Activated CD8-positive, alpha-beta memory T cell treated with anti-CD3 and anti-CD28 coated beads, Interleukin-2, amount 50 U/mL, for 4 hours (primary cell): ENCODE results near the gene CIP2A.
"Not testable (repeated sequence)": the region's sequence is repeated elsewhere in the genome, so short reads cannot be mapped to it uniquely, and the experiment has no call there.

ENCODE experiments used
- DNase-seq: peaks from one replicate; pipeline ENCODE4 v3.0.0-alpha.2; 2020

The CIP2A gene

DNA sequence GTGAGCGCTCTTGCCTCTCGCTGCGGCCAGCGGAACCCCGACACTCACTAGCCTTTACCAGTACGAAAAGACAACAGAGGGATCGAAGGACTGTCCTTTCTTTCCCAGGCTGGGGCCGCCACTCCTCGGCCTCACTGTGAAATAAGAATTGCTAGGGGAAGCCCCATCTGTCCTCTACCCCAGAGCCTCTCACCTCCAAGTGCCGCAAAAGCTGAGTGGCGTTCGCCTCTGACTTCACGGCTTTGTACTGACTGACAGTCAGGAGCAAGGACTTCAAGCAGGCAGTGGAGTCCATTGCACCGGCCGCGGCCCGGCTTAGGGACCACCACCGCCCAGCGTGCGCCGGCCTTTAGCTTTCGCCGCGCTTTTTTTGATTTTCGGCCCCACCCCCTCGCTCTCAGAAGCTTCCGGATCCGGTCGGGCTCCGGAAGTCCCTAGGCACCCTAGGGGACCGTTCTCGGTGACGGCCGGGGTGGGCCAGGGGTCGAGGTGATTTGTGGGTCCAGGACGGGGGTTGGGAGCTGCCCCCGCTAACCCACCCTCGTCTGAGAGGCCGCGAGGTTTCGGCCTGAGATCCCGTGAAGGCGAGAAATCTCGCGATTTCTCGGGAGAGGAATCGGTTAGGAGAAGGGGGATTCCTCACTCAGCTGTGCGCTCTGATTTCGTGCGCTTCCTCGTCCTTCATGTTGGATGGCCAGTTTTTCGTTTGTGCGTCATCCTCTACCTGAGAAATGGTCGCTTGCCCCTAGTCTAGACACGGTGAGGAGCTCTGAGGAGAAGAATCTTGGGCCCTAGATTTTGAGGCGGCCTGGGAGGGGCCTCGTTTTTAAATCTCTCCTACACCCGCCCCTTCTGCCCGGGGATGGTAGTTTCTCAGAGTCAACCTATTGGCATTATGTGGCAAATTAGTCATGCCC lies at the start of gene CIP2A, which contains the start of gene DZIP3:
CIP2A (minus strand) TSS at position 358 of the 917 bp plus-strand sequence; CDS start at position 295, 63 bp downstream.
DZIP3 (plus strand) TSS at position 642 of the 917 bp plus-strand sequence. CDS start 15,685 bp downstream, outside the sequence.
- DNase-seq: peak; percentile 76

GRCh38 chr3:108629974-108630373 lies 40.7 kb upstream of the CIP2A start:
- DNase-seq: no peak

- no peak for DNase-seq
Observed at GRCh38 chr3:108623504-108623903, 34.3 kb upstream of the CIP2A start.

GRCh38 chr3:108620250-108620649 lies 31.0 kb upstream of the CIP2A start:
- no peak for DNase-seq

DNA sequence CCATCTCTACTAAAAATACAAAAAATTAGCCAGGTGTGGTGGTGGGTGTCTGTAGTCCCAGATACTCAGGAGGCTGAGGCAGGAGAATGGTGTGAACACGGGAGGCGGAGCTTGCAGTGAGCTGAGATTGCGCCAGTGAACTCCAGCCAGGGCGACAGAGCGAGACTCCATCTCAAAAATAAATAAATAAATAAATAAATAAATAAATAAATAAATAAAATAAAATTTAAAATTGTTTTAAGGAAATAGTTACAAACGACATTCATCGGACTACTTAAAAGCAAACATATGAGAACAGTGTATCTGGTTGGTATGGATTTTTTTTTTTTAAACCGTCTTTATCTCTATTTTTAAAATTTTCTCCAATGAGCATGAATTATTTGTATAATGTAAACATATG lies 26.9 kb upstream of the CIP2A start:
- DNase-seq: not testable (repeated sequence)

DNA sequence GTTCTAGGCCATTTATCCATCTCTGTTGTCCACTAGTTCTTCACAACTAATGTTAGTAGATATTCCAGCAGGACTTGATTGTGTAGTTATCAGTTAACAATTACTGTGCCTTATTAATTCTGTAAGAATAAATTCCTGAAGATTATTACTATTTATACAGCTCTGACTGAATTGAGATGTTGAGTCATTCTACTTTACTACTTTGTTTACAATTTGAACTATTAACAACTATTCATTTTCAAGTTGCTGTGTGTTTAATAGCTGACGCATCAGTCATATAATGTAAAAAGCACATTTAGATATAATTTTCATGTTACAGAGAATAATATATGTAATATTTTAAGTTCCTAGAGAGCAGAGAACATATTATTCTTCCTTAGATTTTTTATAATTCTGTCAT lies 21.4 kb upstream of the CIP2A start:
- no peak for DNase-seq

GRCh38 chr3:108608750-108609149 lies 19.5 kb upstream of the CIP2A start:
- DNase-seq: no peak

GRCh38 chr3:108605491-108605890 lies 16.3 kb upstream of the CIP2A start:
- no peak for DNase-seq

DNA sequence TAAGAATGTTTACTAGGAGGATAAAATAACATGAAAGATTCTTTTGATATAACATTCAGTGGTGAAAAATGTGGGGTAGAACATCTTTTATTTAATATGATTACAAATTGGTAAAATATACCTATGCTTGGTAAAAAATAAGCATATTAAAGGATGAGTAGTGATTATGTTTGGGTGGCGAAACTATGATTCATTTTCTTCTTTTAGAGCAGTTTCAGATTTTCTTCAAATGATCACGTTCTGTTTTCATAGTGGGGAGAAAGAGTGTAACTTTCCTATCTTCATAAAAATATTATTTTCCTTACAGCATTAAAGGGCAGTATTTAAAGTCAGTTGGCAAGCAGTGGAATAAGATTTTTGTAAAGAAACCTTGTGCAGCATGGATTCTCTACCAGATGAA lies 15.8 kb upstream of the CIP2A start:
- DNase-seq: no peak

GRCh38 chr3:108603691-108604090 lies 14.5 kb upstream of the CIP2A start:
- DNase-seq: no peak

DNA sequence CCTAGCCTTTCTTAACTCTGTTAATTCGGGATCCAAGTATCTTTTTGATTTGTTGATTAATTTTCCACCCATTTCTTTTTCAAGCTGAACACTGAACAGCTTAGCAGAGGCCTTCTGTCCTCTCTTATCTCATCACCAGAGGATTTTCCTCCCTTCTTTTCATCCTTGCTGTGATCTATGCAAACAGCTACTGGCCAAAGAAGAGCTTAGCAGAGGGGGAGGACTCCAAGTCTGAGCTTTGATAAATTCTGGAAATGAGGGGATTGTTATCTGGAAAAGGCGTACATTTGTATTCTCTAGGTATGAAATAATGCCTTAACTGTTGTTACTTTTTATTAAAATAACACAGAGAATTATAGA lies 13.7 kb upstream of the CIP2A start:
- DNase-seq: no peak

GRCh38 chr3:108602249-108602934 lies 13.2 kb upstream of the CIP2A start:
- peak; percentile 34 for DNase-seq

GRCh38 chr3:108599677-108600409 lies 10.6 kb upstream of the CIP2A start:
- no peak for DNase-seq

GRCh38 chr3:108598375-108598774 lies 9.1 kb upstream of the CIP2A start:
- no peak for DNase-seq

GRCh38 chr3:108595321-108595720 lies 6.1 kb upstream of the CIP2A start:
- DNase-seq: no peak

GRCh38 chr3:108590460-108590859 lies 1.2 kb upstream of the CIP2A start:
- DNase-seq: no peak

- DNase-seq: no peak
Observed at GRCh38 chr3:108589998-108590323, 723 bp upstream of the CIP2A start.

DNA sequence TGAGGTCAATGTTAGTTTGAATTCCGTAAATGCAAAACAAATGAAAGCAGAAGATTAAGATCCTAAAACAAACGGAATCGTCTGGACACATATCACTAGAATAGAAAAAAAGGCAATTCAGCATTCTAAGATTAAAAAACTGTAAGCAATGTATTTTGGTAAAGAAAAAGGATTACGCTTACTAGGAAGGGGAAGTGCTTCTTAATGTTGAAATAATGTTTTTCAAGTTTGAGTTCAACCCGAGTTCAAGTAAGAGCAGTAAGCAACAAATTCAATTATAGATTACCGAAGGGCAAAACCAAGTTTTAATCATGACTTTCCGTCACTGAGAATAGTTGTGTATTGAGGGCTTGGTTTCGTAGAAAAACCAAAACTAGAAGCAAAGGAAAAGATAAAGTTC lies 637 bp downstream of the CIP2A start:
- DNase-seq: no peak

DNA sequence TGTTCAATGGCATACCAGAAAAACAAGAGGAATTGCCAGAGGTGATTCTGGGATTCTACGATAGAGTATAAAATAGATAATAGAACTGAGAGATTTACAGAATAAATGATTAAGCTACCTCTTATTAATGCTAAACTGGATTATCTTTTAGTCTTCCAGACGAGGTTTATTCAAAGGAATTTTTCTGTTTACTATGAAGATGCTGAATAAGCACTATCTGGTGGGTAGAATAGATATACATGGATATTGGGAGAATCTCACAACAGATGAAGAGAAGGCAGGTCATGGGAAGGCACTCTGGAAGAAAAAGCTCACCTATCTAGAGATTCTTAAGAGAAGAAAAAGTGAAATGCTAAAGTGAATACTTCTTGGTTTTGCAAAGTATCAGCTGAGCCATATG lies 11.2 kb downstream of the CIP2A start:
- no peak for DNase-seq

GRCh38 chr3:108569336-108569735 lies 19.9 kb downstream of the CIP2A start:
- no peak for DNase-seq

- no peak for DNase-seq
Observed at GRCh38 chr3:108566599-108566998, 22.6 kb downstream of the CIP2A start.

DNA sequence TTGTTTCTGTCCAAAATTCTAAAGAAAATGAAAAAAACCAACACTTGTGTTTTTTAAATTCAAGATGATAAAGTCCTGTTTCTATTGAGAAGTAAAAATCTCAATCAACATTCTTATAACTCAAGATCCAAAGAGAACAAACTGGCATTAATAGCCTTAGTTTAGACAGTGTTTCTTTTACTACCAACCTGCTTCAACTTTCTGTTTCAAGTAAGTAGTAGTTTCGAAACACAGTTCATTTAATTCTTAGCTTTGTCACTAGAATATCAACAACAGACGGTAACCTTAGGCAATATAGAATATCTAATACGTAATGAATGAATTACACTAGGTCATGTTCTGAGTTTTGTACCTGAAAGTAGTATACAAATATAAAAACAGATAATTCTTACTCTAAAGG lies 23.7 kb downstream of the CIP2A start:
- DNase-seq: no peak

DNA sequence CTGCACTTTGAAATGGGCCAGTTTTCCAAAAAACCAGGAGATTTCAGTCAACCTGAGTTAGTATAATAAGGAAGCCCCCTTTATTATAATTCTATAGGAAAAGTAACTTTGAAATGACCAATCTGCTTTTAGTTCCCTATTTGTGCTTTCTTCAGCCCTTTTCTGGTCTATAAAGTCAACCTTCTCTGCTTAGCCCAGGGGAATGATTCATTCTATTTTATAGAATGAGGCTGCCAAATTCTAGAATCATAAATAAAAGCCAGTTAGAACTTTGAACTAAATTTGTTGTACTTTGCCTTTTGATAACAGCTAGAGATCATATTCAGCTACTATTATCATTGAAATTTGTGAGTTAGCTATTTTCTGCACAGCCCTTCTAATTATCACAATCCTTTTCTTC lies 24.7 kb downstream of the CIP2A start:
- no peak for DNase-seq

DNA sequence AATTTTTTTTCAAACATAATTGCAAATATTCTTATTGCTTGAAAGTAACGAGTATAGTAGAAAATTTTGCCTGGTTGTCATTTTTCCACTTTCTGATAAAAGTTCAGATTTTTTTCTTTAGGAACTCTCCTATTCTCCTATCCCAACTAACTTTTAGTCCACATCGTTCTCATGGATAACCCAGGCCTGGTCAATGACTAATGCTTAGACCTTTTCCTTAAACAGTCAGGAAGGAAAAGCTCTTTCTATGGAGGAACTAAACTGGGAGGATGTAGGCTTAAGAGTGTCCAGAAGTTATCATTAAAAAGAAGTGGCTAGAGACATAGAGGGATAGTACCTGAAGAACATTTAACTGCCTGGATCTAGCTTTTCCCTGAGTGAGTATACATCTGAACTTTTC lies 26.7 kb downstream of the CIP2A start:
- no peak for DNase-seq
